K562 (cell line): ENCODE data around the gene CLSTN1. TPM values are rescaled to one million over a fixed set of nuclear protein-coding genes. Genes with fewer than 3 reads are reported as not detected.

Experiments
- CXXC5 ChIP-seq: fragments of 250-450 bp; sonication (Bioruptor Pico); IDR thresholded peaks from 2 replicates; pipeline ENCODE4 v1.8.0; 2022; ENCODE audit warnings: inconsistent platforms, mild to moderate bottlenecking, moderate library complexity
- DIDO1 ChIP-seq: fragments of 450-650 bp; IDR thresholded peaks from 2 replicates; pipeline ENCODE4 v1.6.1; 2016; ENCODE audit warnings: low read depth, missing biosample characterization, missing genetic modification characterization
- ELF2 ChIP-seq: fragments of 250-450 bp; sonication (Bioruptor Pico); IDR thresholded peaks from 2 replicates; pipeline ENCODE4 v1.5.0; 2021; ENCODE audit warnings: mild to moderate bottlenecking
- ESRRA ChIP-seq: fragments of 450-650 bp; IDR thresholded peaks from 2 replicates; pipeline ENCODE4 v1.6.1; 2014; ENCODE audit warnings: low read depth, mild to moderate bottlenecking, moderate library complexity, borderline replicate concordance
- GATAD2A ChIP-seq: fragments of 450-650 bp; IDR thresholded peaks from 2 replicates; pipeline ENCODE4 v1.6.1; 2017
- HDAC2 ChIP-seq: fragments of 450-650 bp; IDR thresholded peaks from 2 replicates; pipeline ENCODE4 v1.6.1; 2016; ENCODE audit warnings: mild to moderate bottlenecking
- JUND ChIP-seq, 2 experiments: IDR thresholded peaks; 2 replicates in 1 of 2; 3 replicates in 1 of 2; pipeline ENCODE4 v1.6.1; 2011; ENCODE audit warnings: borderline replicate concordance in 2 of 2, low read depth in 2 of 2, low read length in 2 of 2, improper control_type of control experiment in 1 of 2, missing biosample characterization in 1 of 2, missing genetic modification characterization in 1 of 2, missing genetic modification reagents in 1 of 2
- KHSRP ChIP-seq: fragments of 450-650 bp; IDR thresholded peaks from 2 replicates; pipeline ENCODE4 v1.6.1; 2017
- L3MBTL2 ChIP-seq: fragments of 450-650 bp; IDR thresholded peaks from 2 replicates; pipeline ENCODE4 v1.6.1; 2016; ENCODE audit warnings: mild to moderate bottlenecking, moderate library complexity
- XRCC5 ChIP-seq: fragments of 200-400 bp; formaldehyde crosslinking; IDR thresholded peaks from 2 replicates; pipeline ENCODE4 v1.6.1; 2017; ENCODE audit warnings: low read depth, mild to moderate bottlenecking, low read length
- ZBTB17 ChIP-seq: fragments of 450-650 bp; formaldehyde crosslinking; IDR thresholded peaks from 2 replicates; pipeline ENCODE4 v1.4.0; 2020; ENCODE audit warnings: mild to moderate bottlenecking
- ZNF134 ChIP-seq: fragments of 250-450 bp; sonication (Bioruptor Pico); conservative IDR thresholded peaks from 2 replicates; pipeline ENCODE4 v1.4.0; 2020
- ZNF354B ChIP-seq: fragments of 250-450 bp; sonication (Bioruptor Pico); IDR thresholded peaks from 2 replicates; pipeline ENCODE4 v1.4.0; 2020
- ZNF436 ChIP-seq: fragments of 250-450, 450-650 bp; sonication (Bioruptor Pico); formaldehyde crosslinking; IDR thresholded peaks from 2 replicates; pipeline ENCODE4 v1.7.0; 2020; ENCODE audit warnings: mild to moderate bottlenecking
- polyA plus RNA-seq, 8 experiments: library from polyadenylated mRNA; depleted of rRNA in 4 of 8; stranded (reverse) in 5 of 8; unstranded in 3 of 8; fragments of >200 nt; fragmentation: Nextera tagmentation in 2 of 8; fragmentation: Illumina TruSeq in 1 of 8; extraction: Ambion mirVana in 2 of 8; extraction: Trizol in 1 of 8; gene quantifications; 2 replicates each; pipeline versions ENCODE4 v1.2.1 to v1.2.3, GENCODE V29; 2011 to 2014; ENCODE audit warnings: inconsistent platforms in 1 of 8, missing spikeins in 1 of 8
- total RNA-seq, 7 experiments: library from RNA; depleted of rRNA in 6 of 7; stranded (reverse); fragments of >200 nt in 6 of 7; fragmentation: Illumina TruSeq in 2 of 7; extraction: Trizol in 2 of 7; gene quantifications; 2 replicates each; pipeline versions ENCODE4 v1.2.1 to v1.2.3, GENCODE V29; 2011 to 2021; ENCODE audit warnings: low replicate concordance in 1 of 7
- TF ChIP-seq, protein P1 (sequence below): sonication (generic); formaldehyde crosslinking; IDR thresholded peaks from 2 replicates; pipeline ENCODE4 v1.8.0; 2022; ENCODE audit warnings: mild to moderate bottlenecking, missing genetic modification reagents
- TF ChIP-seq, protein P2 (sequence below): fragments of 450-650 bp; formaldehyde crosslinking; IDR thresholded peaks from 2 replicates; pipeline ENCODE4 v1.4.0; 2022; ENCODE audit warnings: missing genetic modification characterization
- TF ChIP-seq, protein P3 (sequence below): sonication (generic); formaldehyde crosslinking; IDR thresholded peaks from 2 replicates; pipeline ENCODE4 v1.9.0; 2022; ENCODE audit warnings: mild to moderate bottlenecking, missing genetic modification reagents
- TF ChIP-seq, protein P4 (sequence below): fragments of 450-650 bp; IDR thresholded peaks from 2 replicates; pipeline ENCODE4 v1.6.1; 2017; ENCODE audit warnings: mild to moderate bottlenecking, moderate library complexity
- TF ChIP-seq, protein P5 (sequence below): fragments of 250-450 bp; sonication (Bioruptor Pico); IDR thresholded peaks from 2 replicates; pipeline ENCODE4 v1.8.0; 2022; ENCODE audit warnings: moderate library complexity, mild to moderate bottlenecking, inconsistent platforms
- TF ChIP-seq, protein P6 (sequence below), 3 experiments: fragments of 200-800 bp in 1 of 3; sonication (Bioruptor generic) in 1 of 3; sonication (generic) in 1 of 3; formaldehyde crosslinking in 1 of 3; IDR thresholded peaks; 2 replicates each; pipeline versions ENCODE4 v1.6.1 to v1.8.0; 2016 to 2022; ENCODE audit warnings: mild to moderate bottlenecking in 2 of 3, missing compliant biosample characterization in 2 of 3, missing genetic modification characterization in 2 of 3, missing genetic modification reagents in 1 of 3
- TF ChIP-seq, protein P7 (sequence below): sonication (generic); formaldehyde crosslinking; IDR thresholded peaks from 2 replicates; pipeline ENCODE4 v1.8.0; 2022; ENCODE audit warnings: missing genetic modification reagents, mild to moderate bottlenecking, borderline replicate concordance
- TF ChIP-seq, protein P8 (sequence below): fragments of 250-450 bp; sonication (Bioruptor Pico); IDR thresholded peaks from 2 replicates; pipeline ENCODE4 v1.5.0; 2021

Gene CLSTN1
- total and polyA plus RNA-seq, 9 of the 15 experiments (the other 6 are each of a cell fraction or from before 2014, with no cell fraction given) = 1.1 to 32.5 (median 13.3) TPM

DNA sequence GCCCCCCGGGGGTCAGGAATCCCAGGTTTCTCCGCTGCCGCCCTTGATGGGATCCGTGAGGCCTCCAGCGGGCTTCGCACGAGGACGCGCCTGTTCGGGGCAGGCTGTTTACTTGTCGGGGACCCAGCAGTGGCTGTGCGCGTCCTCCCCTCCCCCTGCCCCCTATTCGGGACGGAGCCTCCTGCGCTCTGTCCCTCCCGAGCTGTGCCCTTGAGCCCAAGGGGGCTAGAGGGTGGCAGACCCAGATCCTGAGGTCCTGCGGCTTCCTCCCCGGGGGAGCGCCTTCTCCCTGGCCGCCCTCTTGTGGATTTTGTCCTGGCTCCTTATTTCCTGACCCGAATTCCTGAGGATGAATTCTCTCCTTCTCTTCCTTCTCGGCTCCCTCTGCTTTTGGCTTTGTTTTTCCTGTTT, 133.8 kb downstream of the CLSTN1 start (continued):
- TF ChIP-seq, protein P1, sequence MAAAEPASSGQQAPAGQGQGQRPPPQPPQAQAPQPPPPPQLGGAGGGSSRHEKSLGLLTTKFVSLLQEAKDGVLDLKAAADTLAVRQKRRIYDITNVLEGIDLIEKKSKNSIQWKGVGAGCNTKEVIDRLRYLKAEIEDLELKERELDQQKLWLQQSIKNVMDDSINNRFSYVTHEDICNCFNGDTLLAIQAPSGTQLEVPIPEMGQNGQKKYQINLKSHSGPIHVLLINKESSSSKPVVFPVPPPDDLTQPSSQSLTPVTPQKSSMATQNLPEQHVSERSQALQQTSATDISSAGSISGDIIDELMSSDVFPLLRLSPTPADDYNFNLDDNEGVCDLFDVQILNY (CRISPR knock-in tag) = no peak
- TF ChIP-seq HDAC2 (peak; percentile 30; the same call in 1 of the 2 replicates), XRCC5 (no peak), CXXC5 (CRISPR knock-in tag) (no peak; the same call in 1 of the 2 replicates), ESRRA (no peak), JUND (IDR thresholded peaks at IDR 0.05; ENCODE audit: borderline replicate concordance, low read depth, low read length) (no peak), JUND (tag; IDR thresholded peaks at IDR 0.05; ENCODE audit: borderline replicate concordance, low read depth, low read length) (no peak), ELF2 (CRISPR knock-in tag) (no peak), ZNF354B (no peak), ZBTB17 (CRISPR knock-in tag) (no peak), KHSRP (no peak), GATAD2A (no peak), ZNF134 (no peak), ZNF436 (CRISPR knock-in tag) (no peak), L3MBTL2 (peak; percentile 89), DIDO1 (tag) (no peak)
- TF ChIP-seq, protein P2, sequence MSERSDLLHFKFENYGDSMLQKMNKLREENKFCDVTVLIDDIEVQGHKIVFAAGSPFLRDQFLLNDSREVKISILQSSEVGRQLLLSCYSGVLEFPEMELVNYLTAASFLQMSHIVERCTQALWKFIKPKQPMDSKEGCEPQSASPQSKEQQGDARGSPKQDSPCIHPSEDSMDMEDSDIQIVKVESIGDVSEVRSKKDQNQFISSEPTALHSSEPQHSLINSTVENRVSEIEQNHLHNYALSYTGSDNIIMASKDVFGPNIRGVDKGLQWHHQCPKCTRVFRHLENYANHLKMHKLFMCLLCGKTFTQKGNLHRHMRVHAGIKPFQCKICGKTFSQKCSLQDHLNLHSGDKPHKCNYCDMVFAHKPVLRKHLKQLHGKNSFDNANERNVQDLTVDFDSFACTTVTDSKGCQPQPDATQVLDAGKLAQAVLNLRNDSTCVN = no peak
- TF ChIP-seq, protein P3, sequence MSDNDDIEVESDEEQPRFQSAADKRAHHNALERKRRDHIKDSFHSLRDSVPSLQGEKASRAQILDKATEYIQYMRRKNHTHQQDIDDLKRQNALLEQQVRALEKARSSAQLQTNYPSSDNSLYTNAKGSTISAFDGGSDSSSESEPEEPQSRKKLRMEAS (CRISPR knock-in tag) = peak; percentile 52; the same call in 1 of the 2 replicates
- TF ChIP-seq, protein P4, sequence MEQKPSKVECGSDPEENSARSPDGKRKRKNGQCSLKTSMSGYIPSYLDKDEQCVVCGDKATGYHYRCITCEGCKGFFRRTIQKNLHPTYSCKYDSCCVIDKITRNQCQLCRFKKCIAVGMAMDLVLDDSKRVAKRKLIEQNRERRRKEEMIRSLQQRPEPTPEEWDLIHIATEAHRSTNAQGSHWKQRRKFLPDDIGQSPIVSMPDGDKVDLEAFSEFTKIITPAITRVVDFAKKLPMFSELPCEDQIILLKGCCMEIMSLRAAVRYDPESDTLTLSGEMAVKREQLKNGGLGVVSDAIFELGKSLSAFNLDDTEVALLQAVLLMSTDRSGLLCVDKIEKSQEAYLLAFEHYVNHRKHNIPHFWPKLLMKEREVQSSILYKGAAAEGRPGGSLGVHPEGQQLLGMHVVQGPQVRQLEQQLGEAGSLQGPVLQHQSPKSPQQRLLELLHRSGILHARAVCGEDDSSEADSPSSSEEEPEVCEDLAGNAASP = no peak
- TF ChIP-seq, protein P5, sequence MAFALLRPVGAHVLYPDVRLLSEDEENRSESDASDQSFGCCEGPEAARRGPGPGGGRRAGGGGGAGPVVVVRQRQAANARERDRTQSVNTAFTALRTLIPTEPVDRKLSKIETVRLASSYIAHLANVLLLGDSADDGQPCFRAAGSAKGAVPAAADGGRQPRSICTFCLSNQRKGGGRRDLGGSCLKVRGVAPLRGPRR (CRISPR knock-in tag) = no peak
- TF ChIP-seq, protein P6, sequence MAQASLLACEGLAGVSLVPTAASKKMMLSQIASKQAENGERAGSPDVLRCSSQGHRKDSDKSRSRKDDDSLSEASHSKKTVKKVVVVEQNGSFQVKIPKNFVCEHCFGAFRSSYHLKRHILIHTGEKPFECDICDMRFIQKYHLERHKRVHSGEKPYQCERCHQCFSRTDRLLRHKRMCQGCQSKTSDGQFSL (CRISPR knock-in tag; IDR thresholded peaks at IDR 0.05) = no peak
- TF ChIP-seq, protein P6 (tag; IDR thresholded peaks at IDR 0.05) = no peak
- TF ChIP-seq, protein P7, sequence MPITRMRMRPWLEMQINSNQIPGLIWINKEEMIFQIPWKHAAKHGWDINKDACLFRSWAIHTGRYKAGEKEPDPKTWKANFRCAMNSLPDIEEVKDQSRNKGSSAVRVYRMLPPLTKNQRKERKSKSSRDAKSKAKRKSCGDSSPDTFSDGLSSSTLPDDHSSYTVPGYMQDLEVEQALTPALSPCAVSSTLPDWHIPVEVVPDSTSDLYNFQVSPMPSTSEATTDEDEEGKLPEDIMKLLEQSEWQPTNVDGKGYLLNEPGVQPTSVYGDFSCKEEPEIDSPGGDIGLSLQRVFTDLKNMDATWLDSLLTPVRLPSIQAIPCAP (CRISPR knock-in tag) = no peak
- TF ChIP-seq, protein P8, sequence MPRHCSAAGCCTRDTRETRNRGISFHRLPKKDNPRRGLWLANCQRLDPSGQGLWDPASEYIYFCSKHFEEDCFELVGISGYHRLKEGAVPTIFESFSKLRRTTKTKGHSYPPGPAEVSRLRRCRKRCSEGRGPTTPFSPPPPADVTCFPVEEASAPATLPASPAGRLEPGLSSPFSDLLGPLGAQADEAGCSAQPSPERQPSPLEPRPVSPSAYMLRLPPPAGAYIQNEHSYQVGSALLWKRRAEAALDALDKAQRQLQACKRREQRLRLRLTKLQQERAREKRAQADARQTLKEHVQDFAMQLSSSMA = no peak
